OCI-LY7 (cell line): ENCODE data around the gene KDM2A. TPM values are rescaled to one million over a fixed set of nuclear protein-coding genes. Genes with fewer than 3 reads are reported as not detected.
A peak's percentile ranks its signal among the peaks of the same experiment; 100 is the strongest.

Source experiments
- BruUV-seq: library from RNA; stranded (reverse); fragments of 400-500 nt; replicated peaks from 2 replicates; lab custom pipeline; 2021; lab: Mats Ljungman, UMichigan
- CTCF ChIA-PET: fragments of 300-600 bp; sonication (Branson Sonifier 250); formaldehyde crosslinking; loops from one replicate; lab custom pipeline; 2022; ENCODE audit warnings: antibody characterized with exemption; ENCODE audit not compliant: unreplicated experiment; lab: Charles Lee
- POLR2A ChIA-PET: fragments of 300-600 bp; sonication (Branson Sonifier 250); formaldehyde crosslinking; loops from one replicate; lab custom pipeline; 2022; ENCODE audit warnings: antibody characterized with exemption; lab: Charles Lee
- DNase-seq: peaks from one replicate; pipeline ENCODE4 v3.0.0-alpha.2; 2015; ENCODE audit warnings: low spot score
- H2AFZ ChIP-seq: fragments of 200-600 bp; sonication (generic), shearing (Covaris generic); 2 replicates; pipeline ENCODE4 v1.6.1; 2014; ENCODE audit warnings: mild to moderate bottlenecking, antibody characterized with exemption, low read length, moderate library complexity
- H3K27ac ChIP-seq: fragments of 200-600 bp; sonication (generic); 2 replicates; pipeline ENCODE4 v1.5.1; 2014; ENCODE audit warnings: mixed run types, low read depth, mild to moderate bottlenecking, moderate library complexity, low read length, inconsistent platforms; ENCODE audit not compliant: poor library complexity, severe bottlenecking
- H3K36me3 ChIP-seq: fragments of 200-600 bp; sonication (generic); 2 replicates; pipeline ENCODE4 v1.6.1; 2014; ENCODE audit warnings: mild to moderate bottlenecking, antibody characterized with exemption, low read length, moderate library complexity, mixed read lengths; ENCODE audit not compliant: insufficient read depth
- H3K4me1 ChIP-seq: fragments of 200-600 bp; sonication (generic); 2 replicates; pipeline ENCODE4 v1.5.1; 2014; ENCODE audit warnings: mild to moderate bottlenecking, low read length; ENCODE audit not compliant: insufficient read depth, poor library complexity, severe bottlenecking
- H3K4me2 ChIP-seq: fragments of 200-600 bp; sonication (generic); 2 replicates; pipeline ENCODE4 v1.6.1; 2014; ENCODE audit warnings: mild to moderate bottlenecking, low read length
- H3K4me3 ChIP-seq: fragments of 200-600 bp; sonication (generic); 2 replicates; pipeline ENCODE4 v1.5.1; 2014; ENCODE audit warnings: mild to moderate bottlenecking, low read depth, low read length; ENCODE audit not compliant: poor library complexity, severe bottlenecking
- H3K79me2 ChIP-seq: fragments of 200-600 bp; sonication (generic); 2 replicates; pipeline ENCODE4 v1.6.1; 2016; ENCODE audit warnings: low read depth, mild to moderate bottlenecking, low read length, moderate library complexity, mixed read lengths; ENCODE audit not compliant: insufficient read depth
- H3K9me2 ChIP-seq: fragments of 200-600 bp; sonication (generic); 2 replicates; pipeline ENCODE4 v1.6.1; 2016; ENCODE audit warnings: mild to moderate bottlenecking, low read length, mixed read lengths; ENCODE audit not compliant: insufficient read depth
- H3K9me3 ChIP-seq: fragments of 200-600 bp; sonication (generic); 2 replicates; pipeline ENCODE4 v1.6.1; 2014; ENCODE audit warnings: mild to moderate bottlenecking, mixed run types, low read length, mixed read lengths
- H4K20me1 ChIP-seq: fragments of 200-600 bp; sonication (generic); 2 replicates; pipeline ENCODE4 v1.6.1; 2014; ENCODE audit warnings: mild to moderate bottlenecking, antibody characterized with exemption, low read length, moderate library complexity, mixed read lengths; ENCODE audit not compliant: insufficient read depth
- CTCF ChIP-seq: fragments of 200-600 bp; sonication (generic); conservative IDR thresholded peaks from 2 replicates; pipeline ENCODE4 v1.5.1; 2014; ENCODE audit warnings: mild to moderate bottlenecking, antibody characterized with exemption, low read length, moderate library complexity, mixed read lengths
- EZH2phosphoT487 ChIP-seq: fragments of 200-600 bp; sonication (generic); IDR thresholded peaks from 2 replicates; pipeline ENCODE4 v1.6.1; 2018; ENCODE audit warnings: low read depth, borderline replicate concordance, mild to moderate bottlenecking, mixed run types, antibody characterized with exemption, low read length, moderate library complexity, mixed read lengths
- intact Hi-C: fragments of 100-400 bp; cut with micrococcal nuclease; formaldehyde crosslinking; loops from one replicate; pipeline ENCODE4 v1.10.0; 2022; ENCODE audit not compliant: unreplicated experiment
- total RNA-seq, 2 experiments: library from RNA; depleted of rRNA in 1 of 2; stranded (reverse); fragments of >200 nt in 1 of 2; shearing (Covaris generic) in 1 of 2; gene quantifications; 2 replicates each; pipeline ENCODE4 v1.2.3, GENCODE V29; 2014 to 2022

Gene KDM2A
- total RNA-seq, 2 experiments from 2014 or later = 31.7 to 66.2 TPM

DNA sequence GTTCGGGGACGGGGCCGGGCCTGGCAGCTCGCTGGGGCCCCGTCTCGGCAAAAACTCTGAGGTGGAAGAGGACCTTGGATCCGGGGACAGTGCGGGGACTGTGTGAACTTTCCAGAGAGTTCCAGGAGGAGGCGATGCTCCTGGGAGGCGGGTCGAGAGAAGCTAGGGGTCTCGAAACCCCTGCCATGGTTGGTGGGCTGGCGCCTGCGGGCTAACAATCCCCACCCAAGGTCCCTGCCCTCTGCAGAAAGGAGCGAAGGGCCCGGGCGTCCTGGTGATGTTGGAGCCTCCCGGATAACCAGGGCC lies 142.5 kb downstream of the KDM2A start:
- no peak for TF ChIP-seq EZH2phosphoT487
- TF ChIP-seq CTCF = no peak
- peaks cover 41% of the 10 kb centered on the region for H3K4me1 ChIP-seq
- CTCF ChIA-PET = interaction anchor here (0.5 to 1.5 kb wide), 3 partner anchors 22 to 55 kb away, joined by 3 to 8 read pairs (median 6); no protein-coding TSS in a partner anchor
- peak overlapping the region; percentile 61 for H3K4me2 ChIP-seq
- no peak for DNase-seq
- H3K27ac ChIP-seq = no peak overlapping the region
- no peak overlapping the region for H2AFZ ChIP-seq
- no peaks in the 10 kb centered on the region; the same call in 1 of the 2 replicates for H3K79me2 ChIP-seq
- intact Hi-C loops = no loop called here
- POLR2A ChIA-PET = interaction anchor here (0.9 kb wide), 1 partner anchor 9 kb away, joined by 3 read pairs; no protein-coding TSS in a partner anchor
- no TSS peak for BruUV-seq
- peaks cover 8% of the 10 kb centered on the region for H3K36me3 ChIP-seq
- no peaks in the 10 kb centered on the region for H4K20me1 ChIP-seq
- no peaks in the 10 kb centered on the region for H3K9me3 ChIP-seq
- no peaks in the 10 kb centered on the region for H3K9me2 ChIP-seq
- peak overlapping the region; percentile 39 for H3K4me3 ChIP-seq

DNA sequence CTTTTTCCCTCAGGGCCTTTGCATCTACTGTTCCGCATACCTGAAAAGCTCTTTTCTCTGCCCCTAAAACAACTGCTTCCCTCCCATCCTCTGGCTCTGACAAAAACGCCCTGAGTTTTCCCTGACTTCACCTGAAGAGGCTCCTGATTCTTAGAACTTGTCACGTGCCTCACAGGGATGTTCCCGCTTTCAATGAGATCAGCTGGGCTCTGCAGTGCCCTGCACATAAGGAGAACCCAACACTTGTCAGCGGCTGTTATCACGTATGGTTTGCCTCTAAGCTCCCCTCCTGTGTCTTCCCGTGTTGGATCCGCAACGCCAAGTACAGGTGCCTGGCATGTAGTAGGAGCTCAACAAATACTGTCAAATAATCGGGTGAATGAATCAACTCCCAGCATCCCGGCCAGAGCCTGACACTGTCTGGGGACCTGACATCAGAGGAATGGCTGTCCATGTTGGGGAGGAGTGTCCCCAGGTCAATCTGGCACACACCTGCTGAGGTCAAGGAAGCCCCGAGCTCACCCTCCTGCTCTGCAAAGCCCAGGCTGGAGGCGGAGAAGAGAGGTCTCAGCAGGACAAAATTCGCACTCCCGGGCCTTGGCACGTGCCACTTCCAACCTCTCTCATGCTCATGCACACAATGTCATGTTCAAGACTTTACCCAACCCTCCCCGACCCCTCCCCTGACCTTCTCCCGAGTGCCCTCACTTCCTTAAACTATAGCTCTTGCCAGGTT lies 143.1 kb downstream of the KDM2A start:
- Histone ChIP-seq H3K4me1 (peaks cover 41% of the 10 kb centered on the region), H3K4me2 (peak overlapping the region; percentile 68), H3K9me3 (no peaks in the 10 kb centered on the region), H3K27ac (no peak overlapping the region), H4K20me1 (no peaks in the 10 kb centered on the region), H3K36me3 (peaks cover 8% of the 10 kb centered on the region), H3K4me3 (no peak overlapping the region), H3K79me2 (peaks cover 5% of the 10 kb centered on the region; the same call in 1 of the 2 replicates), H3K9me2 (no peaks in the 10 kb centered on the region), H2AFZ (peak overlapping the region; percentile 75; the same call in 1 of the 2 replicates)
- no TSS peak for BruUV-seq
- no peak for DNase-seq
- intact Hi-C loops = loop anchor here (1.0 kb wide), 2 partner anchors 55 to 120 kb away; no protein-coding TSS in a partner anchor
- ChIA-PET POLR2A (interaction anchor here (0.9 to 1.5 kb wide), 2 partner anchors 9 to 58 kb away, joined by 3 to 4 read pairs; no protein-coding TSS in a partner anchor), CTCF (interaction anchor here (0.5 to 1.5 kb wide), 4 partner anchors 22 to 59 kb away, joined by 3 to 10 read pairs (median 7); no protein-coding TSS in a partner anchor)
- no peak for TF ChIP-seq EZH2phosphoT487
- no peak for TF ChIP-seq CTCF
